ENCODE measurements around the gene CASKIN2.
"Not testable (repeated sequence)": the region's sequence is repeated elsewhere in the genome, so short reads cannot be mapped to it uniquely, and the experiment has no call there.

Gene CASKIN2

DNA sequence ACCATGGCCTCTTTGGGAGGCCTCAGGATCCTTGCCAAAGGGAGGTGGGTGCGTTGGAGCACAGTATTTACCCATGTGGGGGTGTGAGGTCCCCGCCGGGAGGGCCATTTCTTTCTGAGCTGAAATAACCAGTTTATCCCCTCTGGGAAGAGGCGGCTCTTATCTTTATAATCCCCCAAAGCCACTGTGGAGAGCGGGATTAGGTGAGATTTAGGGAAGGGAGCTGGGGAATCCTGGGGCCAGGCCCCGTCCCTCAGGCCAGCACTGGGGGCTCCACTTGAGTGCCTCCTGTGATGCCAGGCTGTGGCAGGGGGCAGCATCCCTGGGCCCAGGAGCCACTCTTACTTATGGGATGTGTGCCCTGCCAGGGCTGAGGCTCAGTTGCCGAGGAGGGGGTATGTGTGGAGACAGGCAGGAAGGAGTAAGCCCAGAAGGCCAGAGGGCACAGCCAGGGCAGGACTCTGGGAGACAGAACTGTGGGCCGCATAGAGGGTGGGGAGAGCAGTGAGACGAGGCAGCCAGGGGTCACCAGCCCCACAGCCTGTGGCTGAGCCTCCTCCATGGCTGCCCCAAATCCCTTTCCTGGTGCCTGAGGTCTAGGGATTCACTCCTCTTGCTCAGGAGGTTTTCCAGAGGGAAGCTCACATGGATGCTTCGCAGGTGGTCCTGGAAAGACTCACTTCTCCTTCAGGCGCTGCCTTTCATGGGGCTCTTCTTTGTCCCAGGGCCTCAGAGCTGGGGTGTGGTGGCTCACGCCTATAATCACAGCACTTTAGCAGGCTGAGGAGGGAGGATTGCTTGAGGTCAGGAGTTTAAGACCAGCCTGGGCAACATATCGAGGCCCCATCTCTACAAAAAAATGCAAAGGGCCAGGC lies 33.9 kb downstream of the CASKIN2 start:
- H3K4me3 ChIP-seq (ENCODE audit: low read length): no peak overlapping the region
- DNase-seq (ENCODE audit: low read depth): no peak
- TF ChIP-seq, protein P1, sequence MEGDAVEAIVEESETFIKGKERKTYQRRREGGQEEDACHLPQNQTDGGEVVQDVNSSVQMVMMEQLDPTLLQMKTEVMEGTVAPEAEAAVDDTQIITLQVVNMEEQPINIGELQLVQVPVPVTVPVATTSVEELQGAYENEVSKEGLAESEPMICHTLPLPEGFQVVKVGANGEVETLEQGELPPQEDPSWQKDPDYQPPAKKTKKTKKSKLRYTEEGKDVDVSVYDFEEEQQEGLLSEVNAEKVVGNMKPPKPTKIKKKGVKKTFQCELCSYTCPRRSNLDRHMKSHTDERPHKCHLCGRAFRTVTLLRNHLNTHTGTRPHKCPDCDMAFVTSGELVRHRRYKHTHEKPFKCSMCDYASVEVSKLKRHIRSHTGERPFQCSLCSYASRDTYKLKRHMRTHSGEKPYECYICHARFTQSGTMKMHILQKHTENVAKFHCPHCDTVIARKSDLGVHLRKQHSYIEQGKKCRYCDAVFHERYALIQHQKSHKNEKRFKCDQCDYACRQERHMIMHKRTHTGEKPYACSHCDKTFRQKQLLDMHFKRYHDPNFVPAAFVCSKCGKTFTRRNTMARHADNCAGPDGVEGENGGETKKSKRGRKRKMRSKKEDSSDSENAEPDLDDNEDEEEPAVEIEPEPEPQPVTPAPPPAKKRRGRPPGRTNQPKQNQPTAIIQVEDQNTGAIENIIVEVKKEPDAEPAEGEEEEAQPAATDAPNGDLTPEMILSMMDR (conservative IDR thresholded peaks at IDR 0.05; ENCODE audit: low read depth, low read length): no peak

DNA sequence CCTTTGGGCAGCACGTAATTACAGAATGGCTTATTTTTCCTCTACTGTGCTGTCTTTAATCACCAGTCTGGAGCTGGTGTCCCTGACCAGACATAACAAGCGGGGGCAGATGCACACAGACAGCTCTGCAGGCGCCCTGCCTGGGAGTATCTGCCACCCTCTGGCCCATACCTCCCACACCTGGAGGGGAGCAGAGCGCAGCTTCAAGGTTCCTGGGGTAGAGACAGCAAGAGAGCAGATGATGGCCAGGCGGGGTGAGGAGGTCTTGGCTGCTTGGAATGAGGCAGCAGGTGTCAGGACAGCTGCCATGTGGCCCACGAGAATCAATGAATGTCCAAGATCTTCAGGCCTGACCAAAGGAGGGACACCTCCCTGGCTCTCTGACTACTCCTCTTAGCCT lies 35.1 kb downstream of the CASKIN2 start:
- no peak for DNase-seq (ENCODE audit: low read depth)
- no peak overlapping the region for H3K4me3 ChIP-seq (ENCODE audit: low read length)
- TF ChIP-seq, protein P1 (conservative IDR thresholded peaks at IDR 0.05; ENCODE audit: low read depth, low read length): no peak

DNA sequence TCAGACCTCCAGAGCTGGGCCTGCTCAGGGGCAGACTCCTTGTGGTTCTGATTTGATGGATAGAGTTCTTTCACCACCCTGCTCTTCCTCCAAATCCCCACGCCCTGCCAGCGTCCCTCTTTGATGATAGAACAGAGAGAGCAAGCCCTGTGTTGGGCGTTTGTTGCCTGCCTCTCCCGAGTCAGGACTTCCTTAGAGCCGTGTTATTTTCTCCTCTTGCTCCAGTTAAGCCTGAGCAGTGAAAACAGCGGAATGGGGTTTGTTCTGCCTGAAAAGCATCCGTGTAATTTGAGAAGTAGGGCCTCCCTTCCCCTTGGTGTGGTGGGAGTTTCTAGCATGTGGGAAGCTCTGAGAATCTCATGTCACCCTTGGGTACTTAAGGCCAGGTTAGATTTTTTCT lies 36.8 kb downstream of the CASKIN2 start:
- no peak for DNase-seq (ENCODE audit: low read depth)
- H3K4me3 ChIP-seq (ENCODE audit: low read length): no peak overlapping the region
- TF ChIP-seq, protein P1 (conservative IDR thresholded peaks at IDR 0.05; ENCODE audit: low read depth, low read length): no peak

DNA sequence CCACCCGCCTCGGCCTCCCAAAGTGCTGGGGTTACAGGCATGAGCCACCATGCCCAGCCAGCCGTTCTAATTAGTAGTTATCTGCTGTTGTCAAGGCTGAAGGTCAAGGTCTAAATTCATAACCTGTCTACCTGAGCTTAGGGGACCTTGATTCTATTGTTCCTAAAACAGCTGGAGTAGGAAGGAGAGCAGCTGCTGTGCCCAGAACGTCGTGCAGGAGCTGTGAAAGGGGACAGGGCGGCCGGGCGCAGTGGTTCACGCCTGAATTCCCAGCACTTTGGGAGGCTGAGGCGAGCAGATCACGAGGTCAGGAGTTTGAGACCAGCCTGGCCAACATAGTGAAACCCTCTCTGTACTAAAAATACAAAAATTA lies 37.9 kb downstream of the CASKIN2 start:
- not testable (repeated sequence) for H3K4me3 ChIP-seq (ENCODE audit: low read length); DNase-seq (ENCODE audit: low read depth)

DNA sequence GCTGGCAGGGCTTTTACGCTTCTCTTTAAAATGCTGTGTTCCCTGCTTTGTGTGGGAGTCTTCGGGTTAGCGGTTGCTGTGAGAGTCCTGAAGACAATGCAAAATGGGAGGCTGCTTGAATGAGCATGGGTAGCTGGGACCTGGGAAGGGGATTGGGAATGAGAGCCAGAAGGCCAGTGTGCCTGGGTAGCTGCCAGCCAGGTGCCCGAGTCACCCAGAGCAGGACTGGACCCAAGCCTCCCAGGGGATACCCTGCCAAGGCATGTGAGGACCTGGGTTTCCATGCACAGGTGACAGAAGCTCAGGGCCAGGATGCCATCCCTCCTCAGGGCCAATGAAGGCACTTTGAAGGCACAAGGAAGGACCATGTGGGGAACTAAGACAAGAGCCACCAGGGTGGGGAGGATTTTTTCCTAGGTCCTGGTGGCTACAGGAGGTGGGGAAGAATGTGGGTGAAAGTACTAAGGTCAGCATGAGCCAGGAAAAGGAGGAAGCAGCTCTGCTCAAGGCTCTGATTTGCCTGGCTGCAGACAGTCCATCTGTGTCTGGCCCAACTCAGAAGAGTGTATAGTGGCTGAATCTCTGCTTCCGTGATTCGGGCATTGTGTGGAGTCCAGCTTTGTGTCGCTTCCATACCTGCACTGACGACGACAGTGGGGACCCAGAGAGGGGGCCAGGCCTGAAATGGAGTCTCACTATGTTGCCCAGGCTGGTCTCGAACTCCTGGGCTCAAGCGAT lies 38.4 kb downstream of the CASKIN2 start:
- no peak for DNase-seq (ENCODE audit: low read depth)
- TF ChIP-seq, protein P1 (conservative IDR thresholded peaks at IDR 0.05; ENCODE audit: low read depth, low read length): no peak

DNA sequence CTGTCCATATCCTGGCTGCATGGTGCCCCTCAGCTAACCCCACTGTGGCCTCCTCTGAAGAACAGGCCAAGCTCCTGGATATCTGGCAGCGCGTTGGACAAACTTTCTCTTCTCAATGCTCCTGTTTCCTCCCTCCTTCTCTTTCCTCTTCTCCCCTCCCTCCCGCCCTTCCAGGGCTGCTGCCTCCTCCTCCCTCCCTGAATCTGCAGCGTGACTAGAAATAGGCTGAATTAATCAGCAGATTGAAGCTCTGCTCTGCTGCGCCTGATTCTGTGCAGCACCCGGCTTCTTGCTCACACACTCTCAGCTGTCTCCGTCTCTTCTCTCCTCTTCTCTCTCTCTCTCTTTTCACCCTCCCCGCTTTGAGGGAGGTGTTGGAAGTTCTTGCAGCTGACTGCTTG lies 39.1 kb downstream of the CASKIN2 start:
- TF ChIP-seq, protein P1 (conservative IDR thresholded peaks at IDR 0.05; ENCODE audit: low read depth, low read length): no peak
- no peak for DNase-seq (ENCODE audit: low read depth)
- no peak overlapping the region for H3K4me3 ChIP-seq (ENCODE audit: low read length)

More for the DNA sequence above, 38.4 kb downstream of the CASKIN2 start:
- no peak overlapping the region for H3K4me3 ChIP-seq (ENCODE audit: low read length)

DNA sequence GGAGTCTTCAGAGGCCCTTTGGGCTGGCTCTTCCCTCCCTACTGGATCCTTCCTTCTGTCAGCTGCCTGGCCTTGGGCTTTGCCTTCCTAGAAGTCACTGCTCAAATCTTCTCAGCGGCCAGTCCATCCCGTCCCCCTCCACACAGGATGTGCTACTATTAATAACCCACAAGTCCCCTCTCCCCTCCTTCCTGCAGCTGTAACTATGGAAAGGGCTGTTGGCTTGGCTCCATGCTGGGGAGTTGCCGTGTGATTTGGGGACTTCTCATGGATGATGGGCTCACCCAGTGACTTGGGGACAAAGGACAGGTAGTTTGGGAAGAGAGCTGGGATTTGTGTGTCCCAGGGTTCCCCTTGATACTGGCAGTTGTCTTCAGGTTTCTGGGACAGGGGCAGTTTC lies 39.5 kb downstream of the CASKIN2 start:
- DNase-seq (ENCODE audit: low read depth): no peak
- no peak overlapping the region for H3K4me3 ChIP-seq (ENCODE audit: low read length)
- TF ChIP-seq, protein P1 (conservative IDR thresholded peaks at IDR 0.05; ENCODE audit: low read depth, low read length): no peak
